Measurements from ENCODE around the gene ADGRA1.

Gene ADGRA1

DNA sequence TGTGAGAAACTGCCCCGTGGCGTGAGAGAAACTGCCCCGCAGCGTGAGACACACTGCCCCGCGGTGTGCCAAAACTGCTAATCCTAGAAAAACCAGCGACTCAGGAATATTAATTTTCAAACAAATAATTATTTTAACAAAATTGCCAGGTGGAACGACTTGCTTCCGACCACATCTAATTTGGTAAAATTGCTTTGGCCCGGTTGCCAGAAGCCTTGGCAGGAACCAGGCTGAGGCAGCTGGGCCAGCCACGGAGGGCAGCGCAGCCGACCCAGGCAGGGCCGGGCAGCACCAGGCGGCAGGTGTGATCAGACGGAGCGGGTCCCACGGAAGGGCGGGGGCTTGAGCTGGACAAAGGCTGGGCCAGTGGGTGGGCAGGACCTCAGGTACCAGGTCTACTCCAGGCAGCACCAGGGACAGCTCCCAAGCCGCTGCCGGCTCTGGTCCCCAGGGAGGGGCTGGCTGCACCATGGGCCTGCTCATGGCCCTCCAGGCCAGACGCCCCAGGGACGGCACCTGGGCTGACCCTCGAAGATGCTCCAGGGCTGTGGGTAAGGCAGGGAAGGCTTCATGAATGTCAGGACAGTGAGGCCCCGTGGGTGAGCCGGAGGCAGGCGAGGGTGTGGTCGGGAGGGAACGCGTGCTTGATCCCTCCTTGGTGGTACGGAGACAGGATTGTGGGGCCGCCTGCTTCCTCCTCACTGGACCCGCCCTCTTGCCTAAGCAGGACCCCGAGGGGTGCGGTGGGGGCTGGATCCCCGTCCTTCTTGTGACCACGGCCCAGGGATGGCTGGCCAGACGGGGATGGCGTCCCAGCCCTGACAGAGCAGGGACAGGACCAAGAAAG is 7.7 kb upstream of the ADGRA1 start:
- no peak for DNase-seq

DNA sequence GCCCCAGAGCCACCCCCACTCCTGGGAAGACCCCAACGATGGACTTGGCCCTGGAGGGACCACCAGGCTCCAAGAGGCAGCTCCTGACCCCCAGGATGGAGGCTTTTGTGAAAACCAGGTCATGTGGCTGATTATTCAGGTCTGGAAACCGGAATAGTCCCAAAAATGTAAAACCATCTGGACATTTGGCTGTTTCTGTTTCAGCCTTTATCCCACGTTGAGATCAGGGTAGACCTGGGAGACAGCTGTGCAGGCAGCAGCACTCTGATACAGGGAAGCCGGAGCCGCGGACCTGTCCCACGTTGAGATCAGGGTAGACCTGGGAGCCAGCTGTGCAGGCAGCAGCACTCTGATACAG is 7.1 kb upstream of the ADGRA1 start:
- DNase-seq: no peak

DNA sequence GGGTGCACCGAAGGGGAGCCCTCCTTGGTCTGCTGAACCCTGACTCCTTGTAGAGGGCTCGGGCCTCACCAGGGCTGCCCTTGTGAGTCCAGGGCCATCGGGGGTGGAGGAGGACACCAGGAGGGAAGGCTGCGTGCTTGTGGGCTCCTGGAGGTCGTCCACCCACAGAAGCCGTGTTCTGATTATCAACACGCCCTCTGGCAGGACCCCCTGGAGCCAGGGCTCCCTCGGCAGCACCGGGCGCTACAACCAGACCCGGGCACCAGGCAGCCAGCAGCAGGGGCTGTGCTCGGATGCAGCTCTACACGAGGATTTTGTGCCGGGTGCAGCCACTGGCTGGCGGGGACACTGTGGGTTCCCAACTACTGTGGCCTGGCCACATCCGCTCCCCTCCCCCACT is 6.1 kb upstream of the ADGRA1 start:
- no peak for DNase-seq

DNA sequence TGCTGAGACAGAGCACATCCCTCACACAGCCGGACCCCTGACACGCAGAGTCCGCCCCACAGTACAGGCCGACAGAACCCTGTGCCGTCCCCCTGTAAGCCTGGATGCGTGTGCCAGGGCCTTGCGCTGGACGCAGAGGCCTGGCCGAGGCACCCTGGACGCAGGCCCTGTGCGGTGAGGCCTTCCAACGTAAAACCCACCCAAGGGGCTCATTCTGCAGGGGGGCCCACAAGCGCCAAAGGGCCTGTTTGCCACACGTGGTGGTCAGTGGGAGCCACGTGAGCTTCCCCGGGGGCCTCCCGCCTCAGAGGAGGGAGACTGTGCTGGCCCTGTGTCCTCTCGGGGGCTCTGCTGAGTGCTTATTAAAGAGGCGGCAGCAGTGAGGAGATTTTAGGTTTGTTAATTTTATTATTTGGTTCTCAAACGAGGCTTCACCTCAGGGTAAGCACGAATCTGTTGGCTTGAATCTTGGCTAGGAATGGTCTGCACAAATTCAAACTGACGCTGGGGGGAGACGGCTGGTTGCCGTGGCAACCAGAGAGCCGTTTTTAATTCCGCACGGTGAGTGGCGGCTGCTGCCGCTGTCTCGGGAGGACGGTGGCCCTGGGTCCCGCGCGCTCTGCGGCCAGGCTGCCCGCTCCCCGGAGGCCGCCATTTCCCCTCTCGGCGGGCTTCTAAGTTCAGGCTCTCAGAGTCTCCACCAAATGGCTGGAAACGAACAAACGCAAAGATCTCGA is 4.9 kb upstream of the ADGRA1 start:
- no peak for DNase-seq

DNA sequence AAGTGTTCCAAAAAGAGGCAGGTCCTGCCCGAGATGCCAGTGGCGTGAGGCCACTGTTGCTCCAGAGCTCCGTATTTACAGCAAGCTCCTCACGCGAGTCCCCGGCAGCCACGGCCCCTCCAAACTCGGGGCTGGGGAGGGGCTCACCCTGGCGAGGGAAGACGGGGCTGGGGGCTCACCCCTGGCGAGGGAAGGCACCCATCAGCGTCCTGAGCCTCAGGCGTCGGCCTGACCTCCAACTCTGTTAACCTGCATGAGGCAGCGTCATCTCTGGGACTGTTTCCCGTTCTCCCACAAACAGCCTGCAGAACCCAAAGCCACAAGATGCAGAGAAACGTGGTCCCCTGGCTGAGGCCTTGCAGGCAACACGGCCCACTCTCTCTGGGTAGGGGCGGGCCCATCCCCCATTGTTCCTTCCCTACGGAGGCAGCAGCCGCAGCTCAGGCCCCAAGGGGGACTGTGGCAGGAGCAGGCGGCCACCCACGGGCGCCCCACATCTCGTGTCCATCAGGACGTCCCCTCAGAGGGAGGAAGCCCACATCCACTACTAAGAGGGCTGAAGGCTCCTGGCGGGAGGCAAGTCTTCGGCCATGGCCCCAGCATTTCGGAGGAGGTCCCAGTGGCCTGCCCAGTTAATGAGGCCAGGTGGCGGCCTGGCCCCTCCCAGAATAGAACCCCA is 4.2 kb upstream of the ADGRA1 start:
- DNase-seq: no peak

DNA sequence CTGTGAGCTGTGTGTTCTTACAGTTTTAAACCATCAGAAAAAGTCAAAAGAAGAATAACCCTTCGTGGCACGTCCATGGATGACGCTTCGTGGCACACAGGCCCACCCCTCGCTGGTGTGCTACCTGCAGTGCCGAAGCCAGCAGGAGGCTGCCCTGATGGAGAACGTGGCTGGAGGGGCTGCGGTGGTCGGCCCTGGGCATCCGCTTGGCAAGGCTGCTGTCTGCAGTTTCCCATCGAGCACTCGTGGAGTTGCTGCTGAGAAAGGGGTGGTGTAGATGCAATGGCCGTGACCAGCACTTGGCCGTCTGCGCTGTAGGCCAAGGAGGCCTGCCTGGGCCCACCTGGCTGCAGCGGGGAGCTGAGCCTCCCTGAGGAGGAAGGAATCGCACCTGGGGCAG is 3.2 kb upstream of the ADGRA1 start:
- DNase-seq: no peak

DNA sequence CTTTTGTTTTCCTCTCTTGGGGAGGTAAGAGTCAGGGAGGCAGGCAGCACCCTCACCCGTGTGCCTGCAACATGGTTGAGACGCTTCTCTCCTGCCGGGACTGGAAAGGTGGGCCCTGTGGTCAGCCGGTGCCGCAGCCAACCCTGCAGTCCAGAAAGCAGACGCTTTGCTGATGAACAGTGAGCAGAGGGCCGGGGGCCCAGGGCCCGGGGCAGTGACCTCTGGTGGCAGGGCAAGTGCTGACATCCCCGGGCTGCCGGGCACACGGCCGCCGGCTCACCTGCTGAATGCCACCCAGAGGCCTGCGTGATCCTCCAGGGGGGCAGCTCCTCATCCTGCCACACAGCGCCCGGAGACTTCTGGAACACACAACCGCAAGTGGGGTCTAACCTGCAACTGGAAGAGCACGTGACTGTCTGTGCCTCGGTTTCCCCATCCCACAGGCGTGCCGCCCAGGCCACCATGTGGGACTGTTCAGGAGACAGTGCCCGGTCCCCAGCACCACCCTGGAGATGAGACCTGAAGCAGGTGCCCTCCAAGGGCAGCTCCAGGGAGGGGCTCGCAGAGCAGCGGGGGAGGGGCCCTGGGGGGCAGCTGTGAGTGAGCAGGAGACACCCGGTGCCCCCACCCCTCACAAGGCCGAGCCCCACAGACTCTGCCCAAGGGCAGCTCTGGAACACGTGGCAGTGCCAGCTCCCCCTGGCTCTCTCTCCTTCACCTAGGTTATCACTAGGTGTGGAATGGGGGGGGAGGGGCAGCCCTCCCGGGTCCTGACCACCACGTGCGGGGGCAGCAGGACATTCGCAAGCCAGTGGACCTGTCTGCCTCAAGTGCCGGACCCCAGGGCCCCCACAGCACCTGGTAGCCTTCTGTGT is 2.2 kb upstream of the ADGRA1 start:
- no peak for DNase-seq

DNA sequence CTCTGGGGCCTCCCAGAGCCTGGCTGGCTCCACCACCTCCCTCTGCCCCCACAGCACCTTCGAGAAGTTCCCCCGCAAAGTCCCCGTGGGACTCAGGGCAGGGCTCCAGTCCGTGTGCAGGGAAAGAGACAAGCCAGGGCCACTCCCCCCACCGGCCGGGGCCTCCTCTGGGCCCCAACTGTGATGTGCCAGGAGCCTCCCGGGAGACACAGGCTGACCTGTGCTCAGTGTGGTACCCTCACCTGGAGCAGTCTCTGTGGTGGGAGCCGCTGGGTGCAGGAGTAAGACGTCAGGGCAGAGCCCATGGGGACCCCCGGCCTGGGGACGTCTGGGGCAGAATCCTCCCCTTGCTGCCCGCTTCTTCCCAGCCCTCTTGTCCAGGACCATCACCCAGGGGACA is 1.5 kb upstream of the ADGRA1 start:
- DNase-seq: no peak

DNA sequence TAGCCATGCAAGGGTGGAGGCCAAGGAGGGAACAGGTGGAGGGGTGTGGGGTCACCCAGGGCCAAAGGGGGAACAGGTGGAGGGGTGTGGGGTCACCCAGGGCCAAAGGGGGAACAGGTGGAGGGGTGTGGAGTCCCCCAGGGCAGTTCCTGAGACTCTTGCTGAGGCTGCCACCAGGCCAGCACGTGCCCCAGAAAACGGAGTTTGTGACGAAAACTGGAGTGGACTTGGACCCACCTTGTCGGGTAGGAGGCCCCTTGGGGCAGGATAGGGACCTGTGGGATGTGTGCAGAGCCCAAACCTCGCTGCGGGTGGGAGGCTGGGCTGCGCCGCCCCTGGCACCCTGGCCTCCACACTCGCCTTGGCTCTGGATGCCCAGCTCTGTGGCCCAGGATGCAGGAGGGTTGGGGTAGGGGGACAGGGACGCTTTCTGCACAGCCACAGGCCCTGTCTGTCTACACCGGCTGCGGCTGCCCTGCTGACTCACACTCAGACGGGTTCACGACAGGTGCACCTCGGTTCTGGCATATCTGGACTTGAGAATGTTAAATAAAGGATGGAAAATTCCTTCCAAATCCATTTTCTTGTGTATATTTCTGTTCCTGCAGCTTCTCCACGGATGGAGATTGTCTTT is 562 bp upstream of the ADGRA1 start:
- no peak for DNase-seq

DNA sequence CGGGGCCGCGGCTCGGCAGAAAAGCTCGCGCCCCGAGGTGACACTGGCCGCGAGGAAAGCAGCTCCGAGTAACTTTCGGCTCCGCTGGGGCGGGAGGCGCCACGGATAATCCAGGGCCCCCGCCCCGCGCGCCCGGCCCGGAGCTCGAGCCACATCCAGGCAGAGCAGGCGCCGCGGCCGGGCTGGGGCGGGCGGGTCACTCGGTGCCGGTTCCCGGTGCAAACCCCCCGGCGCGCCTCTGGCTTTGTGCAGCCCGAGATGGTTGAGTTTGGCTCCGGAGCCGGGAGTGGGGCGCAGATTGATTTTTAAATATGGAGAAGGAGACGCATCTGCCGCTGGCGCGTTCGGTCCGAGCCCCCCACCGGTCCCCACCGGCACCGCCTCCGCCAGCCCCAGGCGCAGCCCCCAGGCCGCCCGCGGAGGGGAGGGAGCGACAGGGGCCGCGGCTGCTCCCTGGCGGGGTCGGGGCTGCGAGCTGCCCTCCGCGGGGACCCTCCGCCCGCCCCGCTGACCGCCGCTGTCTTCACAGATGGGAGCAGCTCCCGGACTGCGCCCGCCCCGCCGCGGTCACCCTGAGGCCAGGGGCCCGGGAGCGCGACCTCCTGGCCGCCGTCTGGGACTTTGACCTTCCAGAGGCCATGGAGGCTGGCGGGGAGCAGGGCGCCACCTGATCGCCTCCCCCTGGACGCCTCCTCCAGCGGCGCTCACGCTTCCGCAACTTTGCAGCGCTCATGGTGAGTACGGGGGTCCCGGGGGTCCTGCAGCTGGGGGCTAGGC is 643 bp downstream of the ADGRA1 start:
- no peak for DNase-seq

DNA sequence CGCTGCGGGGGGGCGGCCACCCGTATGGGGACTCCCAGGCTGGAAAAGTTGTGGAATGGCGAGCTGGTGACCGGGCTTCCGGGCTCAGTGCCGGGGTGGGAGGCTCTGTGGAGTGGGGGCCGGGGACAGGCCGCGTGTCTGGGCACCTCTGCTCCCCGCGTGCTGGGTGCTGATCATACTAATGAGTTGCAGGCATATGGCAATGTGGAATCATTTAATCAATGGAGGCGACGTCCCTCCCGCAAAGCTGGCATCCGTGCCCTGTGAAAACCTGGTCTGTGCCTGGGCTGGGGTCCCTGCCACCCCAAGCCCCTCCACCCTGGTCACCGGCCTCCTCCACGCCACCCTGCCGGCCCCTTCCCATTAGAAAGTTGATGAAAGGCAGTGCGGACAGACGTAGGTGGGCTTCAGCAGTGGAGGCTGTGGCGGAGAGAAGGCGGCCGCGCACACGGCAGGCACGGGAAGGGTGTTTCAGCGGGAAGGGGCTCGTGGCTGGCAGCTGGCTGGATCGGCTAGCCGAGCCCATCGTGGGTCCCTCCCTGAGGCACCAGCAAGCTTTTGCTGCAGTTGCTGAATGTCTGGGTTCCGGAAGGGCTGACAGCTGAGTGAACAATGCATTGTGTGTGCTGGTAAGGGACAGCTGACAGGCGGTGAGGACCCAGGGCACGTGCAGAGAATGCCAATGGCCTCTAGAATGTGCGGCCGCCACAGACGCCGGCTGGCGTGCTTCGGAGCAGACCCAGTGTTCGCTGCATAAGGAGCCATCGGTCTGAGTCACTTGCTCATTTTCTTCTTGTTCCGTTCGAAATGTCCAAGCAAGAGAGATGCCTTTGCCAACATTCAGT is 1.5 kb downstream of the ADGRA1 start:
- no peak for DNase-seq

DNA sequence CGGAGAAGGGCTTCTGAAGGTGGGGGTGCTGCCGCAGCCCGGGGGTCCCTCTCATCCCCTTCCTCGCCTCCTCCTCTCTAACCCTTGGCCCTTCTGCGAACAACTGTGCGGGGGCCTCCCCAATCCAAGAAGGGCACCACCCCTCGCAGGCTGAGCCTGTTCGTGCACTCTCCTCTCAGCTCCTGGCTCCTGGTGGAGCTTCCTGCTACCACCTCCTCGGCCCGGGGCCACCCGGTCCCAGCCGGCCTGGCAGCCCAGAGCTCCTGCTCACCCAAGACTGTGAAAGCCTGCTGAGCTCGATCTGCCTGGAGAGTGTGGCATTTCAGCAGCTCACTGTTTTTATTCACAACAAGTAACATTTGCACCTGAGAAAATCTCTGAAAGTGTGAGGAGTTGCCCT is 2.4 kb downstream of the ADGRA1 start:
- DNase-seq: no peak

DNA sequence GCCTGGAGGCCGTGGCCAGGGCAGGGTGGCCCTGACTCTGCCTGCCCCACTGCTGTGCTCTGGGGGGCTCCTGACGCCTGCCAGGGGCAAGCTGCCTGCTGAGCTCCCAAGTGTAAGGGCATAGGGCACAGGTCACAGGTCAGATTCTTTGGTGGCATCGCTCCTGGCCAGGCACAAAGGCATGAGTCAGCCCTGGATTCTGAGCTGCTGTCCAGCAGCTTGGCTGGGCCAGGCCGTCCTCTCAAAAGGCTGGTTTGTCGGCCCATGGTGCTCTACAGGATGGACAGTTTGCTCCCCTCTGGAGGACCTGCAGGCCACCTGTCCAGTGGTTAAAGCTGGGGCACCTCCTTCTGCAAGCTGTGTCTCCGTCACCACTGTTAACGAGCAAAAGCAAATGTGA is 2.9 kb downstream of the ADGRA1 start:
- no peak for DNase-seq

DNA sequence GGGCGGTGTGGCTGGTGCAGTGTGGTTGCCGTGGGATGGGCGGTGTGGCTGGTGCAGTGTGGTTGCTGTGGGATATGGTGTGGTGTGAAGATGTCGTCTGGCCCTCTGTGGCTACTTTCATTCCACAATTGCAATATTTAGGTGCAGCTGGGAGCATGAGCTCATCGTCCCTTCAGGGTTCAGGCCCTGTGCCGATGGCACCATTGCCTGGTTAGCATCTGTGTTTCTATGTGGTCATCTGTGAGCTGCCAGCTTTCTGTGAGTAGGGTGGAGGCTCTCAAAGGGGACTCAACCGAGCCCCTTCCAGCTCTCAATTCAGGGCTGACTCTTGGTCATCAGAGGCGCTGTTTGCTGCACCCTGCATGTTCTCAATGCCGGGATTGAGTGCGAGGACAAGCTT is 3.6 kb downstream of the ADGRA1 start:
- no peak for DNase-seq

DNA sequence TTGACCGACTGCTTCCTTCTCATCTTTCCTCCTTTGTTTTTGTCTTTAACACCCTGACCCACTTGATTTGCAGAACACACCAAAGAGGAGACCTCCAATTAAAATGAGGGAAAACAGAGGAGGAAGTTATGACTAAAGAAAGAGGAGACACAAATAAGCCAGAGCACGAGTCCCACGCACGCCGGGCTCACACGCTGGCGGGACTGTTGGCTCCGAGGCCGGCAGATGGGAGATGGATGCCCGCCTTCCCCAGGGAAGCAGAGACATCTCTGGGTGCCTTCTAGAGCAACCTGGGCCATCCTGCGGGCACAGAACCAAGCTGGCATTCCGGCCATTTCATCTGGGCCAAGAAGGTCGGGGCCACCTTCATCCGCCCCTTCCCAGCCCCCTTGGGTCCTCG is 5.6 kb downstream of the ADGRA1 start:
- no peak for DNase-seq

DNA sequence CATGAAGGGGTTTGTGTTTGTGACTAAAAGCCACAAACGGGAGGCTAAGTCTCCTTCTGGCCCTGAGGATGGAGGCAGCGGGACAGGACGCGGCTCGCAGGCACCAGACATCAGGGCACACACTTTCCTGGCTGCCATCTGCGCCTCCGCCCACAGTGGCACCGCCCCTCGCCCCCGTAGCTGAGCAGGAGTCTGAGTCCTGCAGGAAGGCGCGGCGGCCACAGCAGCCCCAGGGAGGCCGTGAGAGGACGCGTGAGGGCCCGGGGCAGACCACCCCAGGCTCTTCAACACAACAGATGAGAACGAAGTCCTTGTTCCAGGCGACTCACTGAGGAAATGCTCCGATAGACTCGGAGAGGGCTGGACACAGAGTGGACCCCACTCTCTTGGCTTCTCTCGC is 6.6 kb downstream of the ADGRA1 start:
- DNase-seq: no peak

DNA sequence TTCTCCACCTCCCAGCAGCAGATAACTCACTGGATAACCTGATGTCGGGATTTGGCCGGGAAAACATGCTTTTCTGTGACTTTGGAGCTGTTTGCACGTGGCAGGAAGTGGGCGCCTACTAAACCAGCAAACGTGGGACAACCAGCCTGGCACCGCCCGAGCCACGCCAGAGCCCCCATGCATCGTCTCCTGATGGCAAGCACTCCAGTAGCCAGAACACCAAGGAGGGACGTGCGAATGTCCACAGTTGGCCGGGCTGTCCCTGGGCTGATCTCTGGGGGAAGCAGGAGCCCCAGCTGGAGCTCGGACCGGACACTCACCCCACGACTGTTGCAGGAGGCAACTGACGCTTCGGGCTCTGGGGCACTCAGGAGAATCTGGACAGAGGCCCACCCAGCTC is 7.1 kb downstream of the ADGRA1 start:
- DNase-seq: no peak

DNA sequence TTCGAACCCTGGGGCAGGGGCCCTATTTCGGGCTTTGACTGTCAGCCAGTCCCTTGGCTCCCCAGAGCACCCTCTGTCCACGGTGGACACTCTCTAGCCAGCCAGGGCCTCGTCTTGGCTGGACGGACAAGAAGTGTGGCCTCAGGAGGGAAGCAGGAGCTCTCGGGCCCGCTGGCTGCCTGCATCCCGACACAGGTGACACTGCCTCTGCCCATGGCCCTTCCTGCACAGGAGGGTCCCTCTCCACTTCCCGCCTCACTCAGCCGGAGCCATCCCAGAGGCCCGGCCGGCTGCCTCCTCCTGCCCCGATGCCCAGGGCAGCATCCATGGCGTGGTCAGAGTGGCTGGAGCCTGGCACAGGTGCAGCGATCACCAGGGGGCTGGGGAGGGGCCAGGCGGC is 7.9 kb downstream of the ADGRA1 start:
- no peak for DNase-seq

DNA sequence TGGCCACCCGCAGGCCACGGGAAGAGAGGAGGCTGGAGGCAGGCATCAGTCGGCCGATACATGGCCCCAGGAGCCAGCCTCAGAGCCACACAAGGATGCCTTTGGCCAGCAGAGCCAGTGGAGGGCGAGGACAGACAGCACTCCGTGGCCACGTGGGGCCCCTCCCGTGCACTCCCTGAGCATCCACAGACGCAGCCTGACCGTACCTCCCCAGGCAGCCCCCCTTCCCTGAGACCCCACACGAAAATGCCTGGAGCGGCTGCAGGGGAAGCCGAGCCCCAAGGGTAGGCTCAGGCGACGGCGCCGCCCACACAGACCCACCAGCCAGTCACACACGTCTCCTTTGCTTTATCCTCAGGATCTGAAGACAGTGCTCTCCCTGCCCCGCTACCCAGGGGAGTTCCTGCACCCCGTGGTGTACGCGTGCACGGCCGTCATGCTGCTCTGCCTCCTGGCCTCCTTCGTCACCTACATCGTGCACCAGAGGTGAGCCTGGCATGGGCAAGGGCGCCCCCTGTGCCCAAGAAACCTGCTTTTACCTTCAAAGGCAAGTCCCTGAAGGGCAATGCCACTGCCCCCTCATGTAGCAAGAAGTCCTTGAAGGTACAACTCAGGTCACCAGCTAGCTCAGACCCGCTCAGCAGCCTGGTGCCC is 9.0 kb downstream of the ADGRA1 start:
- no peak for DNase-seq

DNA sequence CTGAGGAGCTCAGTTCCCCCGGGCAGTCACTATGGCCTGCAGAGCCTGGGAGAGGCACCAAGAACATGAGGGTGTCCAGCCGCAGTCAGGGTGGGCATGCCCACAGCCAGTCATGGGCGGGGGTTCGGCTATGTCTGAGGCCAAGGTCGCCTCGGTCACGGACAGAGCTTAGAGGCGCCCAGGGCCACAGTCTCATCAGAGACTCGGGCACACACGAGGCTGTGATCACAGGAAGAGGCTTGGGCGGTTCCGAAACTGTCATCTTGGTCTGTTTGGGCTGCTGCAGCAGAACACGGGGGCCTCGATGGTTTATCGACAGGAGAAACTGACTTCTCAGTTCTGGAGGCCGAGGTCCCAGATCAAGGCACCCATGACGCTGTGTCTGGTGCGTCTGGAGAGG is 9.7 kb downstream of the ADGRA1 start:
- no peak for DNase-seq

Data from fibroblast of skin of right biceps (primary cell).